GM12878 (cell line): Measurements from ENCODE around the gene MIAT.
A peak's percentile ranks its signal among the peaks of the same experiment; 100 is the strongest.

Experiments
- ATF2 ChIP-seq: IDR thresholded peaks from 2 replicates; pipeline ENCODE4 v1.6.1; 2012; ENCODE audit warnings: low read length, inconsistent platforms
- CREB1 ChIP-seq: IDR thresholded peaks from 2 replicates; pipeline ENCODE4 v1.6.1; 2012; ENCODE audit warnings: low read depth, mild to moderate bottlenecking, inconsistent platforms
- CTCF ChIP-seq, 3 experiments: IDR thresholded peaks in 2 of 3; conservative IDR thresholded peaks in 1 of 3; 2 replicates each; pipeline ENCODE4 v1.5.1; 2011; ENCODE audit warnings: low read depth in 3 of 3, low read length in 3 of 3, mild to moderate bottlenecking in 3 of 3, control low read depth in 2 of 3, moderate library complexity in 2 of 3, inconsistent platforms in 1 of 3, mixed read lengths in 1 of 3; ENCODE audit not compliant: control insufficient read depth in 2 of 3, insufficient read depth in 1 of 3; ENCODE audit errors: extremely low read depth in 1 of 3
- MTA3 ChIP-seq: IDR thresholded peaks from 2 replicates; pipeline ENCODE4 v1.6.1; 2012; ENCODE audit warnings: low read length, inconsistent platforms, borderline replicate concordance
- RBBP5 ChIP-seq: fragments of 200-600 bp; sonication (generic); conservative IDR thresholded peaks from 2 replicates; pipeline ENCODE4 v1.6.1; 2016
- SRF ChIP-seq, 2 experiments: IDR thresholded peaks; 2 replicates each; pipeline ENCODE4 v1.6.1; 2011; ENCODE audit warnings: low read depth in 2 of 2, low read length in 2 of 2, mild to moderate bottlenecking in 1 of 2, moderate library complexity in 1 of 2
- ZNF687 ChIP-seq: fragments of 450-650 bp; IDR thresholded peaks from 2 replicates; pipeline ENCODE4 v1.6.1; 2017; ENCODE audit warnings: mild to moderate bottlenecking, moderate library complexity

- no peak for TF ChIP-seq CTCF (IDR thresholded peaks at IDR 0.05 in 2 of 3, conservative IDR thresholded peaks at IDR 0.05 in 1 of 3; ENCODE audit: control insufficient read depth in 2 of 3, extremely low read depth in 1 of 3, insufficient read depth in 1 of 3, low read depth in 3 of 3, low read length in 3 of 3)
- TF ChIP-seq ATF2: 0 out of 2 replicates have a peak, but pooled peaks have one; percentile 14
- peak; percentile 67 for TF ChIP-seq CREB1
- no peak for TF ChIP-seq SRF (IDR thresholded peaks at IDR 0.05; ENCODE audit: low read depth in 2 of 2, low read length in 2 of 2)
- no peak for TF ChIP-seq RBBP5
- TF ChIP-seq MTA3: no peak
- TF ChIP-seq ZNF687: no peak
Observed at GRCh38 chr22:26711205-26711963, 54.0 kb downstream of the MIAT start.
